Measurements from ENCODE around the gene SPDYE17. TPM values are rescaled to one million over a fixed set of nuclear protein-coding genes. Genes with fewer than 3 reads are reported as not detected.
"Not testable (repeated sequence)": the region's sequence is repeated elsewhere in the genome, so short reads cannot be mapped to it uniquely, and the experiment has no call there.

SPDYE17 gene
- total RNA-seq, result not detected in 2 replicates

- not testable (repeated sequence) for DNase-seq (ENCODE audit: low read depth, low spot score)
These were observed at the start of gene SPDYE17 for GRCh38 chr7:77032261-77032660. TSS of gene SPDYE17 (minus strand) at chr7:77032361. CDS start at chr7:77030570, 1,791 bp downstream.

DNA sequence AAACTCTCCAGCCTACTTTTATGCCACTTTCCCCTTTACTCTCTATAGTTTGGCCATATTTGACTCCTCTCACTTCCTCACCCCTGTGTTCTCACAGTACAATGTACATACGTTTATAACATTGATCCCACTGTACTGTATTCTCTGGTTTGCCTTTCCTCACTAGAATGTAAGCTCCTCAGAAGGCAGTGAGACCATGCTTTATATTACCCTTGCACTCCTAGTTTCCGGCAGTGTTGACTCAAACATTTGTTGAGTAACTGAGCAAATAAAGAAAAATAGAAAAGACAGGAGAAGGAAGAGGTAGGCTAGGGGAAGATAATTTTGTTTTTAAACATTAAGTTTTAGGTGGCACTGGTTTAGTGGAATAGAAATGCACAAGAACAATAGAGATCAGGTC is 48.1 kb upstream of the SPDYE17 start:
- not testable (repeated sequence) for DNase-seq (ENCODE audit: low read depth, low spot score)

- DNase-seq (ENCODE audit: low read depth, low spot score), result not testable (repeated sequence)
These were observed 47.5 kb upstream of the SPDYE17 start for GRCh38 chr7:77079624-77080023.

GRCh38 chr7:77079112-77079511 is 47.0 kb upstream of the SPDYE17 start:
- not testable (repeated sequence) for DNase-seq (ENCODE audit: low read depth, low spot score)

DNA sequence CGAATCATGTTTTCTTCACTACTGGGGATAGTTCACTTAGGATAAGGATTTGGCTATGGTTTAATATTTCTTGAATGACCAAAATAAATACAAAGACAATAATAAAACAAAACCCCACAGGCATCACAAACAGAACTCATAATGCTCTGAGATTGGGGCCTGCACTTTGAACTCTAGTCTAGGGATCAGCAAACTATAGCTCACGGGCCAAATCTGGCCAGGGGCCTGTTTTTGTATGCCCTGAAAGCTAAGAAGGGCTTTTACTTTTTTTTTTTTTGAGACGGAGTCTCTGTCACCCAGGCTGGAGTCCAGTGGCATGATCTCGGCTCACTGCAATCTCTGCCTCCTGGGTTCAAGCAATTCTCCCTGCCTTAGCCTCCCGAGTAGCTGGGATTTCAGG is 44.9 kb upstream of the SPDYE17 start:
- not testable (repeated sequence) for DNase-seq (ENCODE audit: low read depth, low spot score)

DNA sequence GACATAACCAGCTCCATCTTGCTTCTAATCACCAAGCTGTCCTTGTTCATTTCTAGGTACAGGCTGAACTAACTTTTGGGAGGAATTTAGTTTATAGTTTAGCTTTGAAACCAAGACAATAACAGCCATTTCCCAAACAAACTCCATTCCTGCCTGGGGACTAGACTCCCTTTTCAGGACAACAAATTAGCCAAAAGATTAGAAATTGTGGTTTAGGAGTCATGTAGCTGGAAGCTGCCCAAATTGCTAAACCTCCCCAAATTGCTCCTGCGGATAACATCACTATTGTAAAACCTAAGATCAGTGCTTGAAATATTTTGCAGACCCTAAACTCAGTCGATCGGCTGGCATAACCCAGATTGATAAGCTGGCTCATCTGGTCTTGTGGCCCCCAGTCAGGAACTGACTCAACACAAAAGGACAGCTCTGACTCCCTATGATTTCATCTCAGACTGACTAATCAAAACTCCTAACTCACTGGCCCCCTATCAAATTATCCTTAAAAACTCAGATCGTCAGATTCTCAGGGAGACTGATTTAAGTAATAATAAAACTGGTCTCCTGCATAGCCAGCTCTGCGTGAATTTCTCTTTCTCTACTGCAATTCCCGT is 42.7 kb upstream of the SPDYE17 start:
- not testable (repeated sequence) for DNase-seq (ENCODE audit: low read depth, low spot score)

DNA sequence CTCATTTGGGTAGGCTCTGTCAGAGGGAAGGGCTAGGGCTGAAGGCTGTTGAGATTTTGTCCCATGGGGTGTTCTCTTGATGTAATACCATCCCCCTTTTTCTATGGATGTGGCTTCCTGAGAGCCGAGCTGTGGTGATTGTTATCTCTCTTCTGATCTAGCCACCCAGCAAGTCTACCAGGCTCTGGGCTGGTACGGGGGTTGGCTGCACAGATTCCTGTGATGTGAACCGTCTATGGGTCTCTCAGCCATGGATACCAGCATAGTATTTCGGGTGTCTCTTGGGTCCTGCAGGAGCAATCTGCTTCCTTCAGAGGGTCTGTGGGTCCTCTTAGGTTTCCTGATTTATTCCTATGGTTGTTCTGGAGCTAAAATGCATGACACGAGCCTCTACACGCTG is 38.9 kb upstream of the SPDYE17 start:
- DNase-seq (ENCODE audit: low read depth, low spot score), result not testable (repeated sequence)

DNA sequence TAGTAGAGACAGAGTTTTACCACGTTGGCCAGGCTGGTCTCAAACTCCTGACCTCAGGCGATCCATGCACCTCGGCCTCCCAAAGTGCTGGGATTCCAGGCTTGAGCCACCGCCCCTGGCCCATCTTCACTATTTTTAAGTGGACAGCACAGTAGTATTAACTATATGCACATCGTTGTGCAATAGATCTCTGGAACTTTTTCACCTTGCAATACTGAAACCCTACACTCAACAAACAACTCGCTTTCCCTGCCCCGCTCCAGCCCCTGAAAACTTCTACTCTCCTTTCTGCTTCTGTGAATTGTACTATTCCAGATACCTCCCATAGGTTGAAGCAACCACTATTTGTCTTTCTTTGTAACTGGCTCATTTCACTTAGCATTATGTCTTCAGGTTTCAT is 33.7 kb upstream of the SPDYE17 start:
- DNase-seq (ENCODE audit: low read depth, low spot score), result not testable (repeated sequence)

DNA sequence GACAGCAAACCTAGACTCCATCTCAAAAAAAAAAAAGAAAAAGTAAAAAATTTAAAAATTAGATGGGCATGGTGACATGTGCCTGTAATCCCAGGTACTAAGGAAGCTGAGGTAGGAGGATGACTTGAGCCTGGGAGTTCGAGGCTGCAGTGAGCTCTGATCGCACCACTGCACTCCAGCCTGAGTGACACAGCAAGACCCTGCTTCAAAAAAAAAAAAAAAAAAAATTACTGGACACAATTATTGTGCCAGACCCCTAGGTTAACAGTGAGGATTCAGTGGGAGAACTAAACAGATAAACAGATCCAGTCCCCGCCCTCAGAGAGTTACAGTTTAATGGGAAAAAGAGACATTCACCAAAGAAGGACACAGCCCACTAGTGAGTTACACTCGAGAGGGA is 31.6 kb upstream of the SPDYE17 start:
- not testable (repeated sequence) for DNase-seq (ENCODE audit: low read depth, low spot score)

GRCh38 chr7:77062557-77062956 is 30.4 kb upstream of the SPDYE17 start, which contains the start of gene SPDYE18:
TSS of gene SPDYE18 (minus strand) at chr7:77062558. CDS start at chr7:77060512, 2,046 bp downstream.
- DNase-seq (ENCODE audit: low read depth, low spot score), result not testable (repeated sequence)

DNA sequence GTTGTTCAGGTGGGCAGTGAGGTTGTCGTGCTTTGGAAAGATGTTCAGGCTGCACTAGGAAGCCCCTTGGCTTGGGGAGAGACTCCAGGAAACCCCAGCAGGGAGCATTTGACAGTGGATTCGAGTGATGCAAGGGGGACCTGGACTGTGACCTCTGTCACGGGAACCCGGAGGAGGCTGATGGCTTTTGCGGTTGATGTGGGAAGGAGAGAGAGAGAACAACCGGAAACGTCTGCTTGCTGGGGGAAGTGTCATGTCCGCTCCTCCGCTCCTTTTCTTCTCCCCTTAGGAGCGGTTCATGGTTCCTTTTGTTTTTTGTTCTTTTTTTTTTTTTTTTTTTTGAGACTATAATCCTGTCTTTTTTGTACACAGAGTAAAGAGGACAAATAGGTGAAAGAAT is 5.8 kb downstream of the SPDYE17 start:
- not testable (repeated sequence) for DNase-seq (ENCODE audit: low read depth, low spot score)

DNA sequence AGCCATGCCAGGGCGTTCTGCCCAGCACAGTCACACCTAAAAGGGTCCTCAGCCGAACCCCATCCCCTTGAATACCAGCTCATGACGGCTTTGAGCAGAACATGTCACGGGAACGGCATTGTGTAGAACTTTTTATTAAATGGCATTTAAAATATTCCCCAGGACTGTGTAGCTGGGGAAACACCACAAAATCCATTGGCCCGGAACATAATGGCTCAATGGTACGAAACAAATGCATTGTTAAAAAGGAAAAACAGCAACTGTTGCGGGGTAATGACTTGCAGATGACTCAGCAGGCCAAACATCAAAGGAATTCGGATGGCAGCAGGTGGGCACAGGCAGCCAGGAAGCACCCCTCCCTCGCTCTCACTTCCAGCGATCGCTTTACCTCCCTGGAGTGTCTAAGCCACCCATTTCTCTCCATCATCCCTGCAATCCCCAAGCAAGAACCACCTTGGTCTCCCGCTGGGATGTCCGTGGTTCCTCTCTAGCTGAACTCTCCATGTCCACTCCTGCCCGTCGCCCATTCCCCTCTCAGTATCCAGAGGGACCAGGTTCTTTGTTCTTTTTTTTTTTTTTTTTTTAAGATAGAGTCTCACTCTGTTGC is 22.0 kb downstream of the SPDYE17 start:
- not testable (repeated sequence) for DNase-seq (ENCODE audit: low read depth, low spot score)

- DNase-seq (ENCODE audit: low read depth, low spot score), result not testable (repeated sequence)
These were observed 24.2 kb downstream of the SPDYE17 start for GRCh38 chr7:77008000-77008399.

- DNase-seq (ENCODE audit: low read depth, low spot score), result not testable (repeated sequence)
These were observed 25.7 kb downstream of the SPDYE17 start for GRCh38 chr7:77006127-77007110.

DNA sequence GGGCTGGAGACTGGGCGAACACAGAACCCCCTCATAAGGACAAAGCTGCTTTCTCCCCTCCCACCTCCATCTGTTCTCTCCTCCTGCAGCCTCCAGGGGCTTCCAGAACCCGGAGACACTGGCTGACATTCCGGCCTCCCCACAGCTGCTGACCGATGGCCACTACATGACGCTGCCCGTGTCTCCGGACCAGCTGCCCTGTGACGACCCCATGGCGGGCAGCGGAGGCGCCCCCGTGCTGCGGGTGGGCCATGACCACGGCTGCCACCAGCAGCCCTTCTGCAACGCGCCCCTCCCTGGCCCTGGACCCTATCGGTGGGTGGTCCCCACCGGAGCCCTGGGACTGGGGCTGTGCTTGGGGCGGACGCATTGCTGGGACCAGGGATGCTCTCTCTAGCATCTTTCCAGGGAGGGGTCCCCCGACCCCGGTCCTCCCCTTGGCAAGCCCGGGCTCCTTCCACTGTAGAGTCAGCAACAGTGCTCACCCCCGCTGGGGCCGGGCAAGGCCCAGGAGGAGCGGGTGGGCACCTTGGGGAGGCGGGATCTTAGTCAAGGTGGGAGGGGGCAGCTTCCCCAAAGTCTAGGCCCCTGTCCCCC is 26.6 kb downstream of the SPDYE17 start:
- not testable (repeated sequence) for DNase-seq (ENCODE audit: low read depth, low spot score)

DNA sequence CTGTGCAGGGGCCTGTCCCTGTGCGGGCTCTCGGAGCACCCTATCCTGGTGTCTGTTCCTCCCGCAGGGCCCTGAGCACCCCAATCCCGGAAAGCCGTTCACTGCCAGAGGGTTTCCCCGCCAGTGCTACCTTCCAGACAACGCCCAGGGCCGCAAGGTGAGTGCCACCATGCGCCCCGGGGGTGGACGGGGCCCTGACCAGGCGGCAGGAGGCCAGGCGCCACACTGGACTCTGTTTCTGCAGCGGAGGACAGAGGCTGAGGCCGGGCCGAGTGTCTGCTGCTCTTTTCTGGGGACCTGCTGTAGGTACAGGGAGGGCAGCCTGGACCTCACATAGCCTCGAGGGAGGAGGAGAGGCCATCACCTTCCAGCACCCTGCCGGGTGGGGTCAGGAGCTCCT is 28.0 kb downstream of the SPDYE17 start:
- not testable (repeated sequence) for DNase-seq (ENCODE audit: low read depth, low spot score)

GRCh38 chr7:77003241-77003640 is 28.9 kb downstream of the SPDYE17 start:
- DNase-seq (ENCODE audit: low read depth, low spot score), result not testable (repeated sequence)

DNA sequence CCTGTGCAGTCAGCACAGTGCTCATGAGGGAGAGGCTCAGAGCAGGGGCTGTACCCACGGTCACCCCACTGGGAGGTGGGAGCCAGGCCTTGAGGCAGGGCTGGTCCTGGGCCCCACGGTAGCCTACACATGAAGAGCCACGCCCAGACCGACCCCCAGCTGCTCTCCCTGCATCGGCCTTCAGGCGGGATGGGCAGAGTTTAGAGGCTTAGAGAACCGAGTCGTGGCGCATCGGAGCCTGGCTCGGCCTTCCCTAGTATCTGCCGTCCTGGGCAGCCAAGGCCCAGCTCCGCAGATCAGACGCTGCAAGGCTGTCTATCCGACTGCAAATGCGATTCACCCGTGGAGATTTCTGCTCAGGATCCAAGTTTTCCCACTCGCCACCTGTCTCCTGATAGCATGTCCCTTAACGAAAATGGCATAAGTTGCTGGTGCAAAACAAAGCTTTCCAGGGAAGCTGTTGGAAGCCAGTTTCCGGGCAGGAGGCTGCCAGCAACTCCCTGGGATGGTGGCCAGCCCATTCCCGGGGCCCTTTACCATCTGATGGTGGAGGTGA is 29.4 kb downstream of the SPDYE17 start:
- DNase-seq (ENCODE audit: low read depth, low spot score), result not testable (repeated sequence)

DNA sequence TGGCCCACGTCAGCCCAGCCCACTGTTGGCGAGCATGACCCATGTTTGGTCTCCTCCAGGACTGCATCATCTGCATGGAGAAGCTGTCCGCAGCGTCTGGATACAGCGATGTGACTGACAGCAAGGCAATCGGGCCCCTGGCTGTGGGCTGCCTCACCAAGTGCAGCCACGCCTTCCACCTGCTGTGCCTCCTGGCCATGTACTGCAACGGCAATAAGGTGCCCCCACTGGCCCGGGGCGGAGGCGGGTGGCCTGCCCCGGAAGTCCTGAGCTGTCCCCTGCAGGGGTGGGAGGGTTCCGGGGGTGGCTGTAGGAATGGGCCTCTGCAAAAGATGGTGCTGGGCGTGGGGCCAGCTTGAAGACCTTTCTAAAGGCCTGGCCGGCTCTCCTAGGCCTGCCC is 30.1 kb downstream of the SPDYE17 start:
- not testable (repeated sequence) for DNase-seq (ENCODE audit: low read depth, low spot score)

- DNase-seq (ENCODE audit: low read depth, low spot score), result not testable (repeated sequence)
These were observed 32.6 kb downstream of the SPDYE17 start for GRCh38 chr7:76999474-77000107.

Measured in pulmonary artery endothelial cell (primary cell).